ENCODE measurements around the gene DOCK10. TPM values are rescaled to one million over a fixed set of nuclear protein-coding genes. Genes with fewer than 3 reads are reported as not detected.

The DOCK10 gene
- total RNA-seq, 1 donor from 2014 or later: 3.6 TPM

- TF ChIP-seq CTCF (IDR thresholded peaks at IDR 0.05; ENCODE audit: unreplicated experiment): no peak
- no peaks in the 10 kb centered on the region for H3K27me3 Mint-ChIP-seq
- no peak for DNase-seq (ENCODE audit: low spot score, unreplicated experiment)
- H3K36me3 Mint-ChIP-seq (ENCODE audit: insufficient read depth): no peaks in the 10 kb centered on the region
- no peak overlapping the region for H3K4me3 Mint-ChIP-seq (ENCODE audit: low read depth)
- no peaks in the 10 kb centered on the region for H3K9me3 Mint-ChIP-seq (ENCODE audit: low read depth)
- peaks cover 5% of the 10 kb centered on the region for H3K4me1 Mint-ChIP-seq (ENCODE audit: low read depth)
- H3K27ac Mint-ChIP-seq: no peak overlapping the region
Observed at GRCh38 chr2:224933431-224933830, 108.8 kb downstream of the DOCK10 start.

DNA sequence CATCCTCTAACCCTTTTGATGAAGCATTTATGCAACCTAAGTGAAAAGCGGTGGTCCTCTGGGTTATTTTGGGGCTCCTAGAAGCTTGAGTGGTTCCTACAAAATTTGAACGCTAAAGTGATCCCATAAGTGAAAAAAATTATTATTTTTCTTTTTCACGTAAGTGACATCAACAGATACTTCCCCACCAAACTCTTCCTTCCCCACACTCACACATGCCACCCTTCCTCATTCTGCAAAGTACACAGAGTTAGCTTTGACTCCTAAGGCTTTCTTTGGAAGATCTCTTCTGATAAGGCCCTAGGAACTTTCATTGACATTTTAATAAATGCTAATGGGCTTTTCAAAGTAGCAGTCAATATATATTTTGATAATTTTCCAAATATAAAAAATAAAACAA is 109.7 kb downstream of the DOCK10 start:
- H3K36me3 Mint-ChIP-seq (ENCODE audit: insufficient read depth): no peaks in the 10 kb centered on the region
- no peak for DNase-seq (ENCODE audit: low spot score, unreplicated experiment)
- peaks cover 5% of the 10 kb centered on the region for H3K4me1 Mint-ChIP-seq (ENCODE audit: low read depth)
- no peak for TF ChIP-seq CTCF (IDR thresholded peaks at IDR 0.05; ENCODE audit: unreplicated experiment)
- no peaks in the 10 kb centered on the region for H3K27me3 Mint-ChIP-seq
- H3K27ac Mint-ChIP-seq: no peak overlapping the region
- H3K9me3 Mint-ChIP-seq (ENCODE audit: low read depth): no peaks in the 10 kb centered on the region
- no peak overlapping the region for H3K4me3 Mint-ChIP-seq (ENCODE audit: low read depth)

GRCh38 chr2:224931956-224932355 is 110.3 kb downstream of the DOCK10 start:
- no peak for TF ChIP-seq CTCF (IDR thresholded peaks at IDR 0.05; ENCODE audit: unreplicated experiment)
- H3K27me3 Mint-ChIP-seq: no peaks in the 10 kb centered on the region
- no peaks in the 10 kb centered on the region for H3K36me3 Mint-ChIP-seq (ENCODE audit: insufficient read depth)
- H3K27ac Mint-ChIP-seq: no peak overlapping the region
- no peaks in the 10 kb centered on the region for H3K9me3 Mint-ChIP-seq (ENCODE audit: low read depth)
- no peak overlapping the region for H3K4me3 Mint-ChIP-seq (ENCODE audit: low read depth)
- no peak for DNase-seq (ENCODE audit: low spot score, unreplicated experiment)
- H3K4me1 Mint-ChIP-seq (ENCODE audit: low read depth): peaks cover 9% of the 10 kb centered on the region

DNA sequence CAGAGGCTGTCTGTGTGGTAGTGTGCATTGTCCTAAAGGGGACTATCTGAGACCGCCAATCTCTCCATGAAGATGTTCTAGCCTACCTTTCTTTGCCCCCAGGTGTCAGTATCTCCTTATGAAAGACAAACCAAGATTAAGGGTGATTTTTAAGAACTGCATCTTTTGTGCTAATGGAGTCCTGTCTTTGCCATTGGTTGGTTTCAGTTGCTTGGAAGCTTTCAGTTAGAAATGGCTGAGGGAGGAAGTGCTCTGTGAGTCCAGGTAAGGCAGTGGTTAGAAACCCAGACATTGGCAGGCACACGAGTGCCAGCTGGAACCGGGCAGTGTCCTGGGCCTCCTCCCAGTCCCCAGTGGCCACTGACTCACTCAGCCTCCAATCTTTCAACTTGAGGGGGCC is 111.3 kb downstream of the DOCK10 start:
- Mint-ChIP-seq H3K4me1 (ENCODE audit: low read depth) (peaks cover 13% of the 10 kb centered on the region), H3K27me3 (no peaks in the 10 kb centered on the region), H3K4me3 (ENCODE audit: low read depth) (no peak overlapping the region), H3K9me3 (ENCODE audit: low read depth) (no peaks in the 10 kb centered on the region), H3K36me3 (ENCODE audit: insufficient read depth) (no peaks in the 10 kb centered on the region), H3K27ac (no peak overlapping the region)
- TF ChIP-seq CTCF (IDR thresholded peaks at IDR 0.05; ENCODE audit: unreplicated experiment): no peak
- DNase-seq (ENCODE audit: low spot score, unreplicated experiment): no peak

GRCh38 chr2:224930124-224930523 is 112.1 kb downstream of the DOCK10 start:
- Mint-ChIP-seq H3K27ac (no peak overlapping the region), H3K36me3 (ENCODE audit: insufficient read depth) (no peaks in the 10 kb centered on the region), H3K4me1 (ENCODE audit: low read depth) (peaks cover 13% of the 10 kb centered on the region), H3K4me3 (ENCODE audit: low read depth) (no peak overlapping the region), H3K9me3 (ENCODE audit: low read depth) (no peaks in the 10 kb centered on the region), H3K27me3 (no peaks in the 10 kb centered on the region)
- no peak for DNase-seq (ENCODE audit: low spot score, unreplicated experiment)
- no peak for TF ChIP-seq CTCF (IDR thresholded peaks at IDR 0.05; ENCODE audit: unreplicated experiment)
